ENCODE results near the gene SCN9A.
"Not testable (repeated sequence)": the region's sequence is repeated elsewhere in the genome, so short reads cannot be mapped to it uniquely, and the experiment has no call there.

Gene SCN9A

DNA sequence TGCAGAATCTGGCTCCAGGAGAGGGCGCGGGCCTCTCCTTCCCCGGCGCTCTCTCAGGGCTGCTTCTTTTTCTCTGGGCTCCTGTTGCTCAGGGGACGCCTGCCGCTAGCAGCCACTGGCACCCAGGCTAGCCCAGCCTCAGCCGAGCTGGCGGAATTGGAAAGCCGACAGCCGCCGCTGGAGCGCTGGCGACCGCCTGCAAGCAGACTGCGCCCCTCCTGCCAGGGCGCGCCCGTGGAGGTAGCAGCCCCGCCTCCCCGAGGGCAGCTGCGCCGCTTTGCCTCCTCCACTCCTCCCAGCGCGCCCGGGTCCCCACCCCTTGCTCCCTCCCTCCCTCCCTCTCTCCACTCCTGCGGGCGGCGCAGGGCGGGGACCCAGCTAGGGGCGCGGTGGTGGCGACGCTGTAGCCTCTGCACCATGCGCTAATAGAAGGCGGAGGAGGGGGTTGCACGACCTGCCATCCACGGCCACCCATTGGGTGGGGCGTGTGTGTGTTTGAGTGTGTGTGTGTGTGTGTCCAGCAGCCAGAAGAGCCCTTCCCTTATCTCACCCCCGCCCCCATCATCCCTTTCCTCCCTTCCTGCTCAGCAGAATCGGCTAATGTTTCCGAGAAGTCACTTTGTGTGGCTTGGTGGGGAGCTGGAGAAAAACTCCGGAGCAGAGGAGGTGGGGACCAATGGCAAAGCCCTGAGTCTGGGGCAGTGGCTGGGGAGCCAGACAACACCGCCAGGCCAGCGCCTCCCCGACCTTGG, at the start of gene SCN9A:
TSS of gene SCN9A (minus strand) at position 209 of the 752 bp plus-strand sequence. CDS start 64,188 bp downstream, outside the sequence.
- DNase-seq = peak; percentile 93

DNA sequence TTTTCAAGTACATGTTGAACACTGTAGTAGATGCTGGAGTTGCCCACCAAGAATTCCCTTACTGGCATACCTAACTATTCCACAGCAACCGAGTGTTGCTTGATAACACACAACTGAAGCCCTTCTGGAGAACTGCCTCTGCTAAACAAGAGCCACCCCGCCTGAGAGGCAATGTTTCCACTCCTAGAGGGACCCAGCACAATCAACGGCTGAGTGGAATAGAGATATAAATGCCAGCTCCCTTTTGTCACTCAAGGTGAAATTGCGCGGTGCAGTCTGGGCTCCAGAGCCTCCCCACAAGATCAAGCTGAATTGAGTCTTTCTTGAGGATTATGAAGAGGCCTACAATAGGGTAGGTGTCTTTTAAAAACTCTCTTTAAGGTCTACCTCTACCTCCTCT, 49.1 kb upstream of the SCN9A start:
- DNase-seq = no peak

DNA sequence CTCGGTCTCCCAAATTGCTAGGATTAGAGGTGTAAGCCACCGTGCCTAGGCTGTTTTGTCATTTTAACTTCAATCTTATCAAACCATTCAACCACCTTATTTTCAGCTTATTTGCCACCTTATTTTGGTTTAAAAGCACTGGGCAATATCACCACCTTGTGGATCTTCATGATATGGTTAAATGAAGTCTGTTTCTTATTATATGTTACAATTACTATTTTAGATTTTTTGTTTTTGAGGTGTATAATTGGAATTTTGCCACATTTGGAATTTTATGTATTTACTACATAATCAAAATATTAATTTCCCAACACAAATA, 43.8 kb upstream of the SCN9A start:
- peak; percentile 50 for DNase-seq

DNA sequence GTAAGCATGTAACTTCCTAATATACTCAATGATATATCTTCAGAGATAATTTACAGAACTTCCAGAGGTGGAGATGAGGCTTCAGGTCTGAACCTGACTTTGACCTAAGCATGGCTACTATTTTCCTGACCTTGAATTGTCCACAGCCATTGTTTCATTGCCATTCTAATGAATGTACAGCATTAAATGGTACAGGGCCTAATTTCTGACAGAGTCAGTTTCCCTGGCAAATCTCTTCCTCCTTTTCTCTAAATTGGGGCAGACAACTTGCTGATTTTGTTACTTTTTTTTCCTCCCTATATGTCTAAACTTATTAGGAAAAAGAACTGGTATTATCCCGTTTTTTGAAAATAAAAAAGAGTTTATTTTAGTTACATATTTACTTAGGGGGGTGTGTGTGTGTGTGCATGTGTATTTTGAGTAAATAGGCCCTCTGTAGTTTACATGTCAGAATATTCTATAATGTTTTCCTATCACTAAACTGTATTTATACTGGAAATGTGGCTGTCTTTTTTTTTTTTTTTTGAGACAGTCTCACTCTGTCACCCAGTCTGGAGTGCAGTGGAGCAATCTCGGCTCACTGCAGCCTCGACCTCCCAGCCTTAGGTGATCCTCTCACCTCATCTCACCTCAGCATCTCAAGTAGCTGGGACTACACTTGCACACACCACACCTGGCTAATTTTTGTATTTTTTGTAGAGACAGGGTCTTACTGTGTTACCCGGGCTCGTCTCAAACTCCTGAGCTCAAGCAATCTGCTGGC, 43.3 kb upstream of the SCN9A start:
- DNase-seq = no peak

DNA sequence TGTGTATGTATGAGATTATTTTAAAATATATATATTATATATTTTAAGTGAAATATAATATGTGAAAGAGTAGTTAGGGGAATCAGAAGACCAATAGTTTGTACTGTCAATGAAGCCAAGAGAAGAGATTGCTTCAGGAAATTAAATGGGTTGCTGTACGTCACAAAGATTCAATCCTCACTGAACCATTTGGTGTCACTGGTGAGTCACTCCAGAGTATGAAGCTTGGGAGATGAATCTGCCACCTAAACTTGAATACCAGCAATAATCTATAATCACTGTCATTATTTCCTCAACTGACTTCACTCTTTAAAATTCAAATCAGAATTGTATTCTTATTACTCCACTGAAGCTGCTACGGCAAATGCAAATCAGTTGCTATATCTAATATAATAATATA, 41.9 kb upstream of the SCN9A start:
- DNase-seq = peak; percentile 34

DNA sequence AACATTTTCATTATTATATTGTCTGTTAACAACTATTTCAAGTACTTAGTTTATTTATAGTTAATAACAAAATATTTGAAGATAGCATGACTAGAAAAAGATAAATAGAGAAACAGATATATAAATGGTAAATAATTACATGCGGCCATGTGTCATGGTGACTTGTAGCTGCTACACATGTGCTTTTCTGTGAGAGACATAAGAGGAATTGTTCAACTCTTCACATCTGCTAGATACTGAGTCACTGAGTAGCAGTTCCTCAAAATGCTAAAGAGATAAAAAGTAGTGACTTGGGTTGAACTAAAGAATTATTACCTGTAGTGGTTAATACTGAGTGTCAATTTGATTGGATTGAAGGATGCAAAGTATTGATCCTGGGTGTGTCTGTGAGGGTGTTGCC, 37.5 kb upstream of the SCN9A start:
- no peak for DNase-seq

DNA sequence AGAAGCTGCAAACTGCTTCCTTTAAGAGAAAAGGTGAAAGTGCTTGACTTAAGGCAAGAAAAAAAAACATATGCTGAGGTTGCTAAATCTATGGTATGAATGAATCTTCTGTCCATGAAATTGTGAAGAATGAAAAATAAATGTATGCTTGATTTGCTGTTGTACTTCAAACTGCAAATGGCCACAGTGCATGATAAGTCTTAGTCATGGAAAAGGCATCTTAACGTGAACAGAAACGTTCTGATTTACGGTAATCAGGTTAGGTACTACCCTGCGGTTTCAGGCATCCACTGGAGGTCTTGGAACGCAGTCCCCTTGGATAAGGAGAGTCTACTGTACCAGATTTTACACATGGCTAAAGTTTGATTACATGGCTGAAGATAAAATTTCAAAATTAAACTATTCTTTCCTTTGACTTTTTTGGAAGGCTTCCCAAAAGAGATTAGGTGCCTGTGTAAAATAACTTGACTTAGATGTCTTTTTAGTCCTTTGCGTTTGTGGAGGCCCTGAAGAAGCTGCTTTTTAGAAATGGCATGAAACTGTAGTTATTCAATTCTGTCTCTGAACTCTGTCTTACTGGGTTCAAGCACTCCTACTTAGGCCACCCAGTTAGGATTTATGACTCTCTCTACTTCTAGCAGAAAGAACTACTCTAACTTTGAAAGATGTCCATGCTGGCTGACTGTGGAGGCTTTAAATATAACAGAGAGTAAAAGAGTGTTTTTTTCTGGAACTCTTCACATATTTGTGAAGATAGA, 35.9 kb upstream of the SCN9A start:
- DNase-seq = no peak

DNA sequence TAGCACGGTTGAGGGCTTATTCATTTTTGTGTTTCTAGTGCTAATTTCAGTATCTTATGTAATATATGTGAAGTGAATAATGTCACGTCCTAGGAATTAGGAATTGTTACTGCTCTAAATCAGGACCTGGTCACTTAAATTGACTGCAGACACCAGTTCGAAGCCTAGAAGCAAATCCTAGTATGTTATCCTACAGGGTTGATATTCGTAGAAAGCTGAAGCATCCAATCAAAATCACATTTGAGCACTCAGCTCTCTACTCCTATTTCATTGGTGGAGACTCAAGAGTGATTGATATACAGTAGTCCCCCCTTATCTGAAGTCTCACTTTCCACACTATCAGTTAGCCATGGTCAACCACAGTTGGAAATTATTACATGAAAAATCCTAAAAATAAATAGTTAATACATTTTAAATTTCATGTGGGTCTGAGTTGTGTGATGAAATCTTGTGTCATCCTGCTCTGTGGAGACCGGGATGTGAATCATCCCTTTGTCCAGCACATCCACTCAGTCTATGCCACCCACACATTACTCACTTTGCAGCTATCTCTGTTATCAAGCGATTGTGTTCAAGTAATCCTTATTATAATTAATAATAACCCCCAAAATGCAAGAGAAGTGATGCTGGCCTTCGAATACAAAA, 35.2 kb upstream of the SCN9A start:
- no peak for DNase-seq

DNA sequence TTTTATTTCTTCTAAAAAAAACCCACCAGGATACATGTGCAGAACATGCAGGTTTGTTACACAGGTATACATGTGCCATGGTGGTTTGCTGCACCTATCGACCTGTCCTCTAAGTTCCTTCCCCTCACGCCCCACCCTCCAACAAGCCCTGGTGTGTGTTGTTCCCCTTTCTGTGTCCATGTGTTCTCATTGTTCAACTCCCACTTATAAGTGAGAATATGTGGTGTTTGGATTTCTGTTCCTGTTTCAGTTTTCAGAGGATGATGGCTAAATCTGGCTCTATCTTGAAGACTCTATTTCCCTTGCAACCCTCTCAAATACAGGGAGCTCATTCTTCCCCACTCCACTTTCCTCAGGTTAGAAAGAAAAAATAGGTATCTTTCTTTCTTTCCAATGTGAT, 32.0 kb upstream of the SCN9A start:
- not testable (repeated sequence) for DNase-seq

DNA sequence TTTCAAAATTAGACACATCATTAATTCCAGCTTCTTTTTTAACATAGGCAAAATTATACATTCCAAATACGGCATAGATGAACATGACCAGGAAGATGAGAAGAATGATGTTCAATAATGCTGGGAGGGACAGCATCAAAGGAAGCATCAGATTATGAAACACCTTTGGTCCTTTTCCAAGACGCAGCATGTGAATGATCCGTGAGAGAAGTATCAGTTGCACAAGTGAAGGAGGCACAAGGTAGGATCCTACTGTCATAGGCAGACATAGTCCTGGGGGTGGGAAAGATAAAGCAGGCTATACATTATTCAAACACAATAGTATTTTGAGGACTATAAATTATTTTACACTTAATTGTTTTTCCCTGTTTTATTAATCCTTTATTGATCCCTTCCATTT, 30.6 kb upstream of the SCN9A start:
- DNase-seq = no peak

DNA sequence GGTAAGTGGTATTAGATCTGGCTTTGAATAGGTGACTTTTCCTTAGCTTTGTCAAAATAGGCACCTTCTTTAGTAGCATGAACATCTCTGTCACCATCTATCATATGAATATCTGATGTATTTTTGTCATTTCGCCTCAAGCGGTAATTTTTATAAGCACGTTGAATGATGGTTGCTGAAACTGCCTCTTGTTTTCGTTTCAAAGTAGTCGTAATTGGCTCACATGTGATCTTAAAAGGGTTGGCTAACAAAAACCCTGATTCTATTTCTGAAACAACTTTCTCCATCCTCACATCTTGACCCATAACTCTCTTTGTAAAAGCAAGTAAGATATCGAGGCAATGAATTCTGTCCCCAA, 29.8 kb upstream of the SCN9A start:
- DNase-seq = no peak

DNA sequence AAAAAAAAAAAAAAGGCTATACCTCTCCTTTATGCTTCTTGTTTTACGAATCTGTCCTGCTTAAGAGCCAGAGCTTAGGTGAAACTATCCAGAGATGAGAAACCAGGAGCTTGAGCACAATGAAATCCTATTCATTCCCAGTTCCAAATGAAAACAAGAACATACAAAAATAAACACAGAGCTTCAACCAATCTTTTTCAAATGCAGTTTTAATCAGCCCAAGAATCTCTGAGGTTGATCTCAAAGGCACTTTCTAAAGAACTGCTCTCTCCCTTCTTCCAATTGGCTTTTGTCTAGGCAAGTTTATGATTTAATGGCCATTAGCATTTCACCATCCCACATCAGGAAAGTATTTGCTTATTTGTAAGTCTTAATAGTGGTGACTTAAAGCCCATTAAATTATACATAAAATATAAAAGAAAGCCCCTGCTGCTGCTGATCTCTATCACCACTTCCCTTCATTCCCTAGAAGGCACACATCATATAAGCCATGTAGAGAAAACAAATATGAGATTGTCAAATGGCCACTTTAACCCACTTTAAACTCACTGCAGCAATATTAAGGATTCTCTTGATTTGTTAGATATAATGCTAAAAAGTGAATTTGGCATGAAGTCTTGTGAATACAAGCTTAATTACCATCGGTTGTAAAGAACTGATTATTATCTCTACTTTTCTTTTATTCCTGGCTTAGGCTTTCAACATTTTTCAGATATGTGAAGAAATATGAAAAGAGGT, 29.3 kb upstream of the SCN9A start:
- no peak for DNase-seq

DNA sequence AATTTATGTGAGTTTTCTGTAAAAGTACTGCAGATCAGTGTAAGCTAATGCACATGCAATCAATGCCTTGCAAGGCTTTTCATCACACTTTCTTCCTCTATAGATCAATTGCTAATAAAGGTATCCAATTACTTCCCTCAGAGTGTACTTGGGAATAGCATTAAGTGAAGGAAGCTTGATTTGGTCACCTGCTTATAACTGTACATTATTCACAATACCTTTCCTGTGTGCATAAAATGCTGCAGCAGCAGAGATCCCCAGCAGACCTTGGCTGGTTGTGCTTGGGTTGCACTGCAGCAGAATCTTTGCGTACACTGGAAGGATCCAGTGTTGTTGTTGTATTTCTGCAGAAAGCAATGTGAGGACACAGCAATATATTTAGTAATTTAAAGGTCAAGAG, 18.5 kb upstream of the SCN9A start:
- DNase-seq = no peak

DNA sequence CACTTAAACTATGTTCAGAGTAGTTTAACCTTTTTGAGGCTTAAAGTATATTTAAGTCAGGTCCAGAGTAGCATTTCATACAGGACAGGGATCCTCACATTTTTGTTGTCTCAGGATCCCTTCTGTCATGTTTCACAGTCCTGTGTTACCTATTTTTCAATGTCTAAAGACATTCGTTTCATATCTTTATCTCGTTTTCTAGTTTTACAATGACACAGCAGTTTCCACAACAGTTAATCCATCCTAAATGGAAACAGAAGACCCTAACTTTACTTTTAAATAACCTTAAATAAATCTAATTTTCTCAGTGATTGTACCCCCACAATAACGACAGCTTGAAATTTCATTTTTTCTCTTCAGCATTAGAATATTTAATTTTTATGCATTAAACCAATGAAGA, 17.3 kb upstream of the SCN9A start:
- no peak for DNase-seq

DNA sequence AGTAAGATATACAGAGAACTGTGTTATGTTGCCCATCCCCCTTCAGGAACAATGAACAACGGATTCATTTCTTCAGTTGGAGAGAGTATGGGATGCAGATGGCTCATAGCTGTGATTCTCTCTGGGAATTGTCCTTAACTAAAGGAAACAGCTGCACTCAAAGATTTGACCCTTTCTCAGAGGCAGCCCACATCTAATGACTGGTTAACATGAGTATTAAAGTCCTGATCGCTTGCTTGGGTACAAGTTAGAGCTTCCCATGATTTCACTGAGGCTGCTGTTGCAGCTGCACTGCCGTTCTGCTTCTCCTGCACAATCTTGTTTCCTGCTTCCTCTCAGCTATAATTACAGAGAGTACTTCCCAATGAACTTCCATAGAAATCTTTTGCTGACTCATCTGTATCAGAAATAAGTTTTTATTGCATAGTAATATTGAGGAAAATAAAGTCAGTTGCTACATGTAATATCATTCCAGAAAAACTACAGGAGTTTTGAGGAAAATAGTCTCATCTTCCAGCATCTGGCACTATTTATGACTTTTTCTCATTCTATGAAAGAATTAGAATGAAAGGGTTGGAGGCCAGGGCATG, 12.8 kb upstream of the SCN9A start:
- no peak for DNase-seq

DNA sequence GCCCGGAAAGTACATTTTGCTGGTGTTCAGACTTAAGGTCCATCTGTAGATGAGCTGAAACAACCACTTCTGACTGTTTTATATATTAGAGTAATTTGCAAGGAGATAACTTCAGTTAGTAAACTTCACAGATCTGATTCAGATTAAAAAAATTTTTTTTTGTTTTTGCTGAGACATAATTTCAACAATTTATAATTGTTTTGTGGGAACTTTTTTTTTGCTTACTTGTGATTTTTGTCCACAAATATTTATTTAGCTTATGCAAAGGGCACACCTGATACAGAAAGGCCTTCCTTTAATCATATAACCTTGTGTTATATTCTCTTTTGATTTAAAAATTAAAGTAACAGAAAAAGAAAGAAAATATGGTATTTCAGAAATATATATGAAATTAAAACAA, 9.6 kb upstream of the SCN9A start:
- DNase-seq = no peak

DNA sequence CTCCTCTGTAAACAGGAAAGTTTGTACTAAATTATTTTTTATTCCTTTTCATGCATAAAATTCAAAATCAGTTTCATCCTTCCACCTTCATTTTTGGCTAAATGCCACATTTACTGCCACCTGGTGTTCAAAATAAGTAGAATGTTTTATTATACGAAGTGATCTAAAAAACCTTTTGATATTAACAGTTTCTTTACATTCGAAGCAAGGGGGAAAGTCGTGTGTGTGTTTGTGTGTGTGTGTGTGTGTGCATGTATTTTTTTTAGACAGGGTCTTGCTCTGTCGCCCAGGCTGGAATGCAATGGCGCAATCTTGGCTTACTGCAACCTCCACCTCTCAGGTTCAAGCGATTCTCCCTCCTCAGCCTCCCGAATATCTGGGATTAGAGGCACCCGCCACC, 9.0 kb upstream of the SCN9A start:
- peak; percentile 62 for DNase-seq

DNA sequence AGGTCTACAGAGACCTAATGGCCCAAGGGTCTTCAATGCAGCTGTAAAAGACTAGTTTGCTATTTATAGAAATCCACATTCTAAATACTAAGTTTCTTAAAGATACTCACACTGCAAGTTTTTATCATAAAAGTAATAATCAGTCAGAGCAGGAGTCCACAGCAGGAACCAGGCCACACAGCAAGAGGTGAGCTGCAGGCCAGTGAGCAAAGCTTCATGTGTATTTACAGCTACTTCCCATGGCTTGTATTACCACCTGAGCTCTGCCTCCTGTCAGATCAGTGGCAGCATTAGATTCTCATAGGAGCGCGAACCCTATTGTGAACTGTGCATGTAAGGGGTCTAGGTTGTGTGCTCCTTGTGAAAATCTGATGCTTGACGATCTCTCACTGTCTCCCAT, 6.7 kb upstream of the SCN9A start:
- no peak for DNase-seq

DNA sequence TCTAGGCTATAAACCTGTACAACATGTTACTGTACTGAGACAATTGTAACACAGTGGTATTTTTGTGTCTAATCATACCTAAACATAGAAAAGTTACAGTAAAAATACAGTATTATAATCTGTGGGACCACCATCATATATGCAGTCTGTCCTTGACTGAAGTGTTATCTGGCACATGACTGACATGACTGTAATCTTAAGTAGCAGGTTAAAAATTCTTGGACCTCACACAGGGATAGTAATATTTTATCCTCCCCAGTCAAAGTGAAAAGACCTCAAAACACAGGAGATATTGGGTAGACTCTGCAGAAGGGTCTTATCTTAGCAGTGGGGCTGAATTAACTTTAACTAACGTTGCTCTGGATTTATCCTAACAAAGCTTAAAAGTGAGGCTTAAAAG, 4.9 kb upstream of the SCN9A start:
- no peak for DNase-seq

DNA sequence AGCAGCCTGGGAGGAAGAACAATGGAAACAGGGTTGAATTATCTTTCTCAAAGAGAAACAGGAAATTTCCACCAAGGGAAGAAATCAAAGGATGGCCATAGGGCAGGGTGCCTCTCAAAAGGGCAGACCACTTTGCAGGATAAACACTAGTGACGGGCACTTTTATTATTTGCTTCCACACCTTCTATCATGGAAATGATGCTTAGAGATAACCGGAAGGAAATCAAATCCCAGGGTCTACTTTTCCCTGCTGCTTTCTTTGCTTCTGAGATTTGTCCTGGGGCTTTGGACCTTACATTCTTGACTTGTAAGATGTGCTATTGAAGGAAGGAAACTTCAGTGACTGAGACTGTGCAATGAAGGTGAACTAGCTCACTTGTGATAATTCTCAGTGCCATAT, 1.1 kb upstream of the SCN9A start:
- peak; percentile 42 for DNase-seq

DNA sequence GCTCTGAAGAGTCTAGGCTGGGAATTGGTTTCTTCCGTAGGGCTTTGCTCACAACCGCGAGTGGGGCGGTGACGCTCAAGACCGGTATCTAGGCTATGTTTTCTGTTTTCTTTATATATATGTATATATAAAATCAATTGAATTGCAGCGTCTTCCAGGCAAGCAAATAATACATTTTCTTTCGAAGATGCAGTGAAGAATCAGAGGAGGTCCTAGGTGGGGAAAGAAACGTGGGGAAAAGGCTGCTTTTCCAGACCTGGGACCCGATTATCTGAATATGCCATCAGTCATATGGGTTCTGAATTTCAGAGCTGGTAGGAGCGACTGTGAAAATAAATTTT, 714 bp upstream of the SCN9A start:
- DNase-seq = no peak

DNA sequence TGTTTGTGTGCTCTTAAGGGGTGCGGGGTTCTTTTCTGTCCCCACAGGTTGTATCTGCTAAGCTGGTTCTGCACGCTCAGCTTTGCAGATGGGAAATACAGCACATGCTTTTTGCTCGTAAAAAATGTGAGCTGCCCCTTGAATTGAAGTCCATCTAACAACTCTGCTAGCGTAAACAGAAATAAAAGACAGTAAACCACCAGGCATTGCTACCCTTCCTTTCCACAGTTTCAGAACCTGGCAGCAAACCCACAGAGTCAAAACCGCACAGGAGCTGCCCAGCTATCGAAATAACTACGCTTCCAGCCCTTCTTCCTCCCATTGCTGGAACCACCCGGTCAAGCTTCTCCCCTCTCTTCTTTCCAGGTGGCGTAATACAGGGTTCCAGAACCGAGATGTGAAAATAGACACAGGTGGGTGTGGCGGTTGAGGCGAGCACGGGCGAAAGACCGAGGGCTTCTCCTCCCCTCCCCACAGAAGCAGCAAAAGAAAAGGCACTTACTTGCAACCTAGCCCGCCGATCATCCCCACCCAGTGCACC, 479 bp downstream of the SCN9A start:
- peak; percentile 74 for DNase-seq
